GM21367 (cell line): ENCODE data around the gene ATG16L1.
A peak's percentile ranks its signal among the peaks of the same experiment; 100 is the strongest.

Source experiments
- ATAC-seq: cut with Tn5 transposase; IDR thresholded peaks from one replicate; pipeline ENCODE4 v1.9.1; 2021; ENCODE audit not compliant: unreplicated experiment

ATG16L1 gene

DNA sequence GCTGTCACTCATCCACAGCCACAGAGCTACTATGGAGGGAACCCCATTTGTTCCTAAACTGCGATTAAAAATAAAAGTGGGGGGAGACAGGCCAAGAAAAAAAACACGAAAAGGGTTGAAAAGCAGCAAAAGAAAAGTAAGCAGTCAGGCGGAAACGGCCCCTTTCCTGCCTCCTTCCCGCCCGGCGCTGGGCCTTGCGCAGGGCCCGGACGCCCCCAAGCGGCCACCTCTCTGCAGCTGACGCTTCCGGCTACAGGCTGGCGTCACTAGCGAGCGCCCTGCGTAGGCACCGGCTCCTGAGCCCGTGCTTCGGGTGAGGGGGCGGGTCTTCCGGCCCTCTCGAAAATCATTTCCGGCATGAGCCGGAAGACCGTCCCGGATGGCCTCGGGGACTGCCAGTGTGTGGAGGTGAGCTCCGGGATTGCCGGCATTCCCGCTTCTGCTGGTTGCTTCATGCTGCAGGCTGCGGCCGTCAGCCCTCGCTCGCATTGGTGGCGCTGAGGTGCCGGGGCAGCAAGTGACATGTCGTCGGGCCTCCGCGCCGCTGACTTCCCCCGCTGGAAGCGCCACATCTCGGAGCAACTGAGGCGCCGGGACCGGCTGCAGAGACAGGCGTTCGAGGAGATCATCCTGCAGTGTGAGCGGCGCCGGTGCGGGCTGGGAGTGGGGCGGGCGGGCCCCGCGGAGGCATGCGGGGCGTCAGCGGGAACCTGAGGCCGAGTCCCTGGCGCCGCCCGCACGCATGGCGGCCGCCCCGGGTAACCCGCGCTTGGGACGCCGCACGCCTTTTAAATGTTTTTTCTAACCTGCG is at the start of gene ATG16L1:
ATG16L1 (plus strand) TSS at position 368 of the 811 bp plus-strand sequence; CDS start at position 523, 155 bp downstream.
- ATAC-seq = peak; percentile 91

DNA sequence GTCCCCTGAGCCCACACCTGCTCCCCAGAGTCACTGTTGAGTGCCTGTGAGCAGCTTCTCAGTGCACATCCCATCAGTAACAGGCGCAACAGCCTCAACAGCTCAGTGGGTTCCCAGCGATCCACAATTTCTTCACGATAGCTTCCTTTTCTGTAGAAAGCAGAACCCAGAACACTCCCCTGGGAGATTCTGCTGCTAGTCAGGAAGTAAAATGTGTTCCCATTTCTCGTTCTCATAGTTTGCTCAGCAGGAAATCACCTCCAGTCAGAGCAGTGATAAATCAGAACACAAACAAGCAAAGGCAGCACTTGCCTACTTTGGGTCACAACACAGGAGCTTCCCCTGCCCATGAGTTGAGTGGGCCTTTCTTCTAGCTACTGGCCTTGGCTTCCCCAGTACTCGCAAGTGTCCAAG is 48.9 kb upstream of the ATG16L1 start:
- no peak for ATAC-seq

DNA sequence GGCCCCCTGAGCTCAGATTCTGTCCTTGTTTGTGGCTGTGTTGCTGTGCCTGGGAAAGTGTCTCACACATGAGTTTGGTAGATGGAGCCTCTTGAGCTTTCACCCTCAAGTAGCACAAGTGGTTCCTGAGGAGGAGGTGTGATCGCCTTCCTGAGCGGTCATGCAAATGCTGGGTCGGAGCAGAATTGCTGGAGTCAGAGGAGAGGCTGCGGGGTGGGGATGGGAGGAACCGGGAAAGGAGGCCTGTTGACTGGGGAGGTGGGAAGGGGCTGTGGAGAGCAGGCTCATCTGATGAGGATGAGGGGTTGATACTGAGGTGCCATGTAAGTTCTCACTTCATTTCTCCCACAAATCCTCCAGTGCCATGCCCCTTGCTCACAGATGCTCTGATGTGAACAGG is 48.4 kb upstream of the ATG16L1 start:
- ATAC-seq = no peak

DNA sequence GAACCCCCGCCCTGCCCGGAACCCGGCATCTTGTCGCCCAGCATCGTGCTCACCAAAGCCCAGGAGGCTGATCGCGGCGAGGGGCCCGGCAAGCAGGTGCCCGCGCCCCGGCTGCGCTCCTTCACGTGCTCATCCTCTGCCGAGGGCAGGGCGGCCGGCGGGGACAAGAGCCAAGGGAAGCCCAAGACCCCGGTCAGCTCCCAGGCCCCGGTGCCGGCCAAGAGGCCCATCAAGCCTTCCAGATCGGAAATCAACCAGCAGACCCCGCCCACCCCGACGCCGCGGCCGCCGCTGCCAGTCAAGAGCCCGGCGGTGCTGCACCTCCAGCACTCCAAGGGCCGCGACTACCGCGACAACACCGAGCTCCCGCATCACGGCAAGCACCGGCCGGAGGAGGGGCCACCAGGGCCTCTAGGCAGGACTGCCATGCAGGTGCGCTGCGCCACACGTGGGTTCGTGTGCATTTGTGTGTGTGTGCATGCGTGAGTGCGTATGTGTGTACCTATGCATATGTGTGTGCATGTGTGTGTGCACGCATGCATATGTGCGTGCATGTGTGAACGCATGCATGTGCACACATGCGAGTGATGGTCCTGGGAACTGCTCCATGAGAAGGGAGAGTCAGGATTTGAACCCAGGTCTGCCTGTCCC is 47.1 kb upstream of the ATG16L1 start:
- no peak for ATAC-seq

DNA sequence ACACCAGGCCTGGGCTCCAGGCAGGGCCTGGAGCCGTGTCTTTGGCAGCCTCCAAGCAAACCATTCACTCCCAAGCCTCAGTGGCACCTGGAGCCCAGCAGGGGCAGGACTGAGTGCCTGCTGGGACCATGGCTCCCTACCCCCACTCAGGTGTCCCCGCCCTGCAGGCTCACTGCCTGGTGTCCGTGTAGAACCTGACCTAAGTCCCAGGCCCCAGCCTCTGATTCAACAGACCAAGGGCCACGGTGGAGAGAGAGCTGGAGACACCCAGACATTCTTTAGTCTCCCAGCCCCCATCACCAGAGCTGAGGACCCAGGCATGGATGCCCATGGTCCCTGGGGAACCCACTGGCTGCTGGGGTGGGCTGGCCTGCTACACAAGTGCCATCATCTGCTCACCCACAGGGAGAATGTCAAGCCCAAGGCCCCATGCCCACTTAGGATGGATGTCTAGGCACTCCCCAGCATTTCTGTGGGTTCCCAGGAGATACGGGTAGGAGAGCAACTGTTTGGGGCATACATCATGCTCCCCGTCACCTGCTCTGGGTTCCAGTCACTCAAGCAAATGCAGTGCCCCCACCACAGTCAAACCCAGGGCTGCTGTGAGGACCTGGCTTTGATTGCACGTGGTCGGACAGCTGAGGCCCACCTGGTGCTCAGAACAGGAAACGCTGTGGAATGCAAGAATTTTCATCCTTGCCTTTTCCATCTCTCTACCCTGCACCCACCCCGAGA is 42.9 kb upstream of the ATG16L1 start:
- no peak for ATAC-seq

DNA sequence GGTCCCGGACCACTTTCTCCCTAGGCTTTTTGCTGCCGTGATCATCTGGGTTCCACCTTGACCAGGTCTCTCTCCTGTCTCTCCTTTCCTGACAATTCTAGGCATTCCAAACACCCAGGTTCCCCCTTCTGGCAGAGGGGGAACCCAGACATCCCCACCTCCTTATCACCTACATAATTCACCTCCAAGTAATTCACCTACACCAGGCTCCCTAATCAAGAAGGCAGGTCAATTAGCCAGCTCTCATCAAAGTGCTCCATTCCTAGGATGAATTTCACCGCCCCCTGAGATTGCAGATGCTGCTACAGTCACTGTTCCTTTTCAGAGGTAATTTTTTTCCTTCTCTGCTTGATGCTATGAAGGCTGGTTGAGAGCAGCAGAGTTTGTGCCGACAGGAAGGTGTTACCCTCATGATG is 42.3 kb upstream of the ATG16L1 start:
- no peak for ATAC-seq

DNA sequence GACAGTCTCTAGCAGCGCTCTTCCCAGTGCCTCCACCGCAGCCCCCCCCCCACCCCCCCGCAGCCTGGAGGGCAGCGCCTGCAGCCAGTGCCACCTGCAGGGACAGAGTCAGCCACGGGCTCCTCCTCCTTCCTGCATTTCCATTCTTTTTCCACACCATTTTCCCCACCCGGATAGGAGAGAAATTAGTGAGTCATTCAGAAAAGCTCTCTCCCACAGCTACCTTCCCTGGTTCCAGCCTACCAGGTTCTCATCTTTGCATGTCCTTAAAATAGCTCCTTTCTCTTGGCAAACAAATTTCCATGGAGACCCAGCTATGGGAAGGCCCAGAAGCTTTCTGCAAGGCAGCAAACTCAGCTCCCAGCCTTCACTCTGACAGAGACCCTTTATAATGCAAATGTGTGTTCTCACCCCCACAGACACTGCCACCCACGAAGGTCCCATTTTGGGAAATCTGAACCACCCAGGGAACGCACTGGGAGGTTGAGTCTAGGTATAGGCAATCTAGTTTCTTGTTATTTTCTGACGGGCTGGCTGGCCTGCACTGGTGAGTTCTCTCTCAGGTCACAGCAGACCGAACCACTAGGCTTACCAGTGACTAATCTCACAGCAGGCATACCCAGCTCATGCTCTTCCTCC is 41.8 kb upstream of the ATG16L1 start:
- ATAC-seq = no peak

DNA sequence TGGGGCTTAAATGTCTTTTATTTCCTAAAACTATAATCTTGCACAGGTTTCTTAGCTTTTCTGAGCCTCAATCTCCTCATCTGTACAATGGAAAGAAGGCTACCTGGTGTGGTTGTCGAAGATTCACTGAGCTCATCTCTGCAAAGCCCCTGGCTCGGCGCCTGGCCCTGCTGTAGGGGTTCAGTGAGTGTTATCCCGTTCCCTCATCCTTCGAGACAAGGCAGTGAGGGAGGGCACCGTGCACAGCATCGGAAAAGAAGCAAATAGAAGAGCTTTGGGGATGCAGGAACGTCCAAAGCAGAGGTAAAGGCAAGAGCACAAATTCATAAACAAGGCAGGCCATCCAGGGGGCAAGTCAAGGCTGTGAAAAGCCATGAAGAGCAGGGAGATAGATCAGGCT is 41.2 kb upstream of the ATG16L1 start:
- ATAC-seq = no peak

DNA sequence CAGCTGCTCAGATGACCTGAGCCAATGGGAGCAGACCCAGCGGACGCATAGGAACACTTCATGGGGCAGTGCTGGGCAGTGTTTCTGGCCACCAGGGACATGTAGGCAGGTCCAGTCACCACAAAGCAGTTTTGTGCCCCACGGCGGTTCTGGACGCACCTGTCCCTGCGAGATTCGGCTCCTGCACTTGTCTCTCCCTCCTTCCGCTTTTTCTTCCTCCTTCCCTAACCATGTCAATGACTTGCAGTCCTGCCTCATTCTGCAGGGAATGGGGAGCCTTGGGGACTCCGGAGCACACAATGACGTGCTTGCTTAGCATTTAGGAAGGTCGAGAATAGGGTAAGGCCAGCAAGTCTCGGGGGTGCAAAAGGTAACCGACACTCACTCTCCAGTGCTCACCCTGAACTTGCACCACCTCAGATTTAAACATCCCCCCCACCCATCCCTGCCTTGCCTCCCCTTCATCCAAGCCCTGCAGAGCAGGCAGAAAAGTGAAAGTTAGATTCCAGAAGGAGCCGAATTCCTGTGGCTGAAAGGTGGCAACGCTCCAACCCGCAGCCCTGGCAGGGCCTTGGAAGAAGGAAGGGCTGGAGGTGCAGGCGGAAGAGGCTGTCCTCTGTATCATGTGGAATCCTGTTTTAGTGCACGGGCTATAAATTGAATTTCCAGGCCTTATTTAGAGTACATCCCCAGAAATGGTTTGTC is 40.5 kb upstream of the ATG16L1 start:
- no peak for ATAC-seq

DNA sequence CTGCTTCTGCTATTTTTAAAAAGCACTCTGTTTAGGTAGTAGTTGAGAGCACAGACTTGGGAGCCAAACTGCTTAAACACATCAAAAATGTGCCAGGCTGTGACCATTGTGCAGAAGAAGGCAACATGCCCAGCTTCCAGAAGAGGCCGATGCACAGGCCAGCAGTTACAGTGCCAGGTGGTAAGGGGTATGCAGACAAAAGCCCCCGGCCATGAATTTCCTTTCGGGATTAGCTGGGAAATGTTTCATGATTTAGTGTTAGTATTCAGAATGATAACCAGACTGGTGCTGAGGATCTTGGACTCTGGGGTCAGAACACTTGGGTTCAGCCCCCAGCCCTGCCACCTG is 40.0 kb upstream of the ATG16L1 start:
- ATAC-seq = no peak

DNA sequence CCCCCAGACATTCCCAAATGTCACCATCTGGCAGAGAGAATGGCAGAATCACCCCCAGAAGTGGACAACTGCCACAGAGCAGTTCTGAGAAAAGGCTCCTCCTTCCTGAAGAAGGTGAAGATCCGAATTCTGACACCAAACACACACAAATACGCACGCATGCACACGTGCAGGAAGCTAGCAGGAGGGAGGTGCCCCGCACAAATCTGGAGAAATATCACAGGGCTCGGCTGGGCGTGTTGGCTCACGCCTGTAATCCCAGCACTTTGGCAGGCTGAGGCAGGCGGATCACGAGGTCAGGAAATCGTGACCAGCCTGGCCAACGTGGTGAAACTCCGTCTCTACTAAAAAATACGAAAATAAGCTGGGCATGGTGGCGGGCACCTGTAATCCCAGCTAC is 38.5 kb upstream of the ATG16L1 start:
- no peak for ATAC-seq

DNA sequence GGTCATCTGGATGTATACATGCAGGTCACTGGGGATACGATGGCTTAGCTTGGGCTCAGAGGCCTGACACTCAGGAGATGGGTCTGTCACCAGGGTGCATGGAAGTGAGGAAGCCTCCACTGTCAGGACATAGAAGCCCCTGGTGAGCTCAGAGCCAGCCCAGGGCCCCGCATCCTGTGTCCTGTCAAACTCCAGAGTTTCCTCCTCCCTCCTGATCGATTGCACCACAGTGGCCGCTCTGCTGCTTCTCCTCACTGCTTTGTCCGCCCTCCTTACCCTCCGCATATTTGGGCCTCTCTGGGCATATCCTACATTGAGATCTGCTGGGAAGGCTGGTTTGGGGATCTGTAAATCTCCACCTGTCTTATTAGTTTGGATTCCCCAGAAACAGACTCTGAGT is 37.5 kb upstream of the ATG16L1 start:
- ATAC-seq = no peak

DNA sequence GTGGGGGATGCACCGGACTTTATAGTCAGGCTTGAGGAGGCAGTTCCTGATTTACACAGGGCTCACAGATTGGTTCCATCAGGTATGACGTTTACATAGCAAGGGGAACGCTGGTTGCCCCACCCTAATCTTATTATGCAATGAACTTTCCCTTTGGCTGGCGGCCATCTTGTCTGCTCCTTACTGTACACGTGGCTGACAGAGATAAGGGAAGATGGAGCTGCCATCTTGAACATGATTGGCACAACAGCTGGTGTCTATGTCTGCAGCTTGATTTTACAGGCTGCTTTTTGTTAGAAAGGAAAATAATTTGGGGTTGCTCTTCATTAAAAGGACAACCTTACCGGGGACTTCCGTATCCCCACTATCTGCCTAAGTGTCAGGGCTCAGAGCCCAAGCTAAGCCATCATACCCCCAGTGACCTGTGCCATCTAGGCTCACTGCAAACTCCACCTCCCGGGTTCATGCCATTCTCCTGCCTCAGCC is 33.5 kb upstream of the ATG16L1 start:
- ATAC-seq = no peak

DNA sequence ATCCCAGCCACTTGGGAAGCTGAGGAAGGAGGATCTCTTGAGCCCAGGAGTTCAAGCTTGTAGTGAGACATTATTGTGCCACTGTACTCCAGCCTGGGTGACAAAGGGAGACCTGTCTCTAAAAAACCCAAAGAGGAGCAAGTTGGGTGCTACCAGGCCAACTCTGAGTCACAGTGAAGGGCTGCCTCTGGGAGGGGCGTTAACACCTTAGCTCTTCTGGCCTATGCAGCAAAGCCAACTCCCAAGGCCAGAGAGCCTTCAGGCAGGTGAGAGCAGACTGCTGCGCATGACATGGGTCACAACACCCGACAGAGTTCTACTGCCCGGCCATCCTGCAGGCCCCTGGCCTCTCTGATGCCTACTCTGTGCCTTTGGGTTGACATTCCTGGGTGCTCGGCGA is 32.6 kb upstream of the ATG16L1 start:
- no peak for ATAC-seq

DNA sequence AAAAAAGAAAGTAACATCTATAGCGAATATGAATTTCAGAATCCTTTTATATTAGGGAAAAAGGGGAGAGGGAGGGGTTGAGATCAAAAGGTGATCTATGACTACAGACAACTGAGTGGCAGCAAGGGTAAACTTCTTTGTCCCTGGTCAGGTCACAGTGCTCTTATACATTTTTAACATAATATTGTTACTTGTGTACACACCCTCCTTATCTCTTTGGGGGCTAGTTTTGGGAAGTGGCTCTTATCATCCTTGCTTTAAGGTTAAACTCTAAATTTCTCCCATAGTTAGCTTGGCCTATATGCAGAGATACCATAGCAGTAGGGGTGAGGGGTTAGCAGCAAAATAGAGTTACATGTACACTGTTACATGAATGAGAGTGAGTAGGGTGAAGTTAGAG is 31.6 kb upstream of the ATG16L1 start:
- ATAC-seq = no peak

DNA sequence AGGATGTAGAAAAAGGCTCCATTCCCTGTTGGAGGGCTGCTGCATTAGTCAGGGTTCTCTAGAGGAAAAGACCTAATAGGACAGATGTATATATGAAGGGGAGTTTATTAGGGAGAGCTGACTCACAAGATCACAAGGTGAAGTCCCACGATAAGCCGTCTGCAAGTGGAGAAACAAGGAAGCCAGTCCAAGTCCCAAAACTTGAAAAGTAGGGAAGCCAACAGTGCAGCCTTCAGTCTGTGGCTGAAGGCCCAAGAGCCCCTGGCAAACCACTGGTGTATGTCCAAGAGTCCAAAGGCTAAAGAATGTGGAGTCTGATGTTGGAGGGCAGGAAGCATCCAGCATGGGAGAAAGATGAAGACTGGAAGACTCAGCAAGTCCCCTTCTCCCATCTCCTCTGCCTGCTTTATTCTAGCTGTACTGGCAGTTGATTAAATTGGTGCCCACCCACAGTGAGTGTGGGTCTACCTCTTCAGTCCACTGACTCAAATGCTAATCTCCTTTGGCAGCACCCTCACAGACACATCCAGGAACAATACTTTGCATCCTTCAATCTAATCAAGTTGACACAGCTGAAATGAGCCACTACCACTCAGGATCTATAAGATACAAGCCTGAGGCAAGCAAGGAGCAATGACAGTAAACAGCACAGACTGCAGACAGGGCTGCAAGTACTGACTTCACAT is 30.0 kb upstream of the ATG16L1 start:
- no peak for ATAC-seq

DNA sequence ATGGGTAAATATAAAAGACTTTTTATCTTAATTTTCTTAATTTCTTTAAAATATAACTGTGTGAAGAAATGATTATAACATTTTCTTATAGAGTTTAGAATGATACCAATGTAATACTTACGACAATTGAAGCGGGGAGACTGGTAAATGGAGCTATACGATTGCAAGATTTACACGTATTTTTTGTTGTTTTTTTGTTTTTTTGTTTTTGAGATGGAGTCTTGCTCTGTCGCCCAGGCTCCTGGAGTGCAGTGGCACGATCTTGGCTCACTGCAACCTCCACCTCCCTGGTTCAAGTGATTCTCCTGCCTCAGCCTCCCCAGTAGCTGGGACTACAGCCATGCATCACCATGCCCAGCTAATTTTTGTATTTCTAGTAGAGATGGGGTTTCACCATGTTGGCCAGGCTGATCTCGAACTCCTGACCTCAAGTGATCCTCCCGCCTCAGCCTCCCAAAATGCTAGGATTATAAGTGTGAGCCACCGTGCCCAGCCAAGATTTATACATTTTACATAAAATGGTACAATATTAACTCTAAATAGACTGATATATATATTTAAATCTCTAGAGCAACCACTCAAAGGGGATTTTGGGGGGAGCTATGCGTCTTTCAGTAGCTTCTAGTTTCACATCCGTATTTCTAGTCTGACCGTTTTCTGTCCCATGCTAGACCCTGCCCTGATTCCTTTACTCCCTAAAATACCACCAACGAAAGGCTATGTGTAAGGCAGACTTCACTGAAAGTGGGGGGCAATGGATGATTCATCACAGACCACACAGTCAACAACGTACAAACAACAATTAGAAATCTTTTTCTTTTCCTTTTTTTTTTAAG is 28.2 kb upstream of the ATG16L1 start:
- peak; percentile 75 for ATAC-seq

DNA sequence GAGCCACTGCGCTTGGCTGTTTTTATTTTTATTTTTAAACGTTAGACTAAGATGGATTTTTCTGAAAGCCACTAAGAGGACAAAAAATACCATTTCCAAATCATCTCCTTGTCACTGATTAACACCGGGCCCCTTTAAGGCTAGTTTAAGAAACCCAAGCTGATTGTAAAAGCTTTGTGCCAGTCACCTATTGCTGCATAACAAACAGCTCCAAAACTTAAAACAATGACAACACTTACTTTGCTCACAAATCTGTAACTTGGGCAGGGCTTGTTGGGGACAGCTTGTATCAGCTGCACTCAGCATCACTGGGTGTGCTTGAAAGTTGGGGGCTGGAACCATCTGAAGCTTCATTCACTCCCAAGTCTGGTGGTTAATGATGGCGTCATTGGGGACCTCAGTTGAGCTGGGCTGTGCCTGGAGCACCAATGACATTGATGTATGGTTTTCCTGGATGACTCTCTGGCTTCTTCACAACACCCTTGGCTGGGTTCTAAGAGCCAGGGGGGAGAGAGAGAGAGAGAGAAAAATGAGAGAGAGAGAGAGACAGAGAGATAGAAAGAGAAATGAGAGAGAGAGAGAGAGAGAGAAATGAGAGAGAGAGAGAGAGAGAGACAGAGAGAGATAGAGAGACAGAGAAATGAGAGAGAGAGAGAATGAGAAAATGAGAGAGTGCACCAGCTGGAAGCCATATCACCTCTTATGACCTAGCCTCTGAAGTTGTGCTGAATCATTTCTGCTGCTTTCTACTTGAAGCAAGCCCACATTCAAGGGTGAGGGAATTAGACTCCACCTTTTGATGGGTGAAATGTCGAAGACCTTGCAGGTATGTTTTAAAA is 26.0 kb upstream of the ATG16L1 start:
- ATAC-seq = no peak
